C4-2B (cell line): Measurements from ENCODE around the gene TPSAB1.

Source experiments
- CTCF ChIP-seq: fragments of 450-650 bp; conservative IDR thresholded peaks from 2 replicates; pipeline ENCODE4 v1.5.1; 2017; ENCODE audit warnings: mild to moderate bottlenecking
- ZFX ChIP-seq: fragments of 450-650 bp; IDR thresholded peaks from 2 replicates; pipeline ENCODE4 v1.6.1; 2017

- TF ChIP-seq CTCF (no peak), ZFX (no peak)
Measured at GRCh38 chr16:1265090-1265630, 24.7 kb downstream of the TPSAB1 start.
